CMK (cell line): ENCODE data around the gene KCNC1.

Source experiments
- DNase-seq: peaks from one replicate; pipeline ENCODE4 v3.0.0-alpha.2; 2010; ENCODE audit warnings: low read depth

KCNC1 gene

DNA sequence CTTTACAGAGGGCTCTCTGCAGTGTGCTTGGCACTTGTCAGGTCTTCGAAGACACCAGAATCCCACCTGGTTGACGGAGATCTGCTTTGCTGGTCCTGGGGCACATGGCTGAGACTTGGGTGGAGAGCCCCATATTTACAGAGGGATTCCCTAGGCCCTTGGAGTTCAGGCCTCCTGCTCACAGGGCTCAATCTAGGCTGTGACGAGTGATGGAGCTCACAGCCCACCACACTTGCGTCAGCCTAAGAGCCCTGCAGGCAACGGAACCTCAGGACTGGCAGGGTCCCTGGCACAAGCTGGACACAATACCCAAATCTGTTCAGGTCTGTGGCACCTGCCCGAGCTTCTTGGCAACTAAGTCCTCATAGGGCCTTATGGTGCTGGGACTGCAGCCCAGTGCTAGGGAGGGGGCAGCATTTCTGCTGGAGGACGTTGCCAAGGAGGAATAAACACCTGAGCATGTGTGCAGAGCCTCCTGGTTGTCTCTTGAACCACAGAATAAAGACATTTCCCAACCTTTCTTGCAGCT lies 59.1 kb downstream of the KCNC1 start:
- no peak for DNase-seq

DNA sequence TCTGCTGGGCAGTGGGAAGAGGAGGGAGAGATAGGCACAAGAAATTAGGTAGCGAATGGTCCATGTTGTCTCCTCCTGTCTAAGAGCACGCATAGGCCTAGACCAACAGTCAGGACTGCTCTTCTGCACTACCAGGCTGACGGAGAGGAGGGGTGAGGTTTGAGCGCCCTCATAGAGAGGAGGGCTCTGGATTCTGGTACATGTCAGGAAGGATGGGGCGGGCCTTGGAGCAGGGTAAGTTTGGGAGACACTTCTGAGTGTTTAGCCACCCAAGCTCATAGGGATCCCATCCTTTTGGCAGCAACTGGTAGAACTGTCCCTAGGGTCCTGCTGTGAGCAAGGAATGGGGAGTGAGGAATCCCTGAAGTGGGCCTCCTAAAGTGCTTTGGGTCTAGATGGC lies 60.4 kb downstream of the KCNC1 start:
- no peak for DNase-seq

DNA sequence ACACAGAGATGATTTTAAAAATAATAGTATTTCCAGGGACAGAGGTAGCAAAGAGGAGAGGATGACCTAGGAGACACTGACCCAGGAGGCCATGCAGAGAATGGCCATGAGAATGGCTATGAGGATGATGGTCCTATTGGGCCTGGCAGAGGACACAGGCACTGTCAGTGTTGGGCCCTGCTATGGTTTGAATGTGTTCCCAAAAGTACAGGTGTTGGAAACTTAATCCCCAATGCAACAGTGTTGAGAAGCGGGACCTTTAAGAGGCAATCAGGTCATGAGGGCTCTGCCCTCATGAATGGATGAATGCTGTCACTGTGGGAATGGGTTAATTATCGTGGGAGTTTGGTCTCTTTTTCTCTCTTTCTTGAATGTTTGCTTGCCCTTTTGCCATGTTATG lies 61.6 kb downstream of the KCNC1 start:
- no peak for DNase-seq

DNA sequence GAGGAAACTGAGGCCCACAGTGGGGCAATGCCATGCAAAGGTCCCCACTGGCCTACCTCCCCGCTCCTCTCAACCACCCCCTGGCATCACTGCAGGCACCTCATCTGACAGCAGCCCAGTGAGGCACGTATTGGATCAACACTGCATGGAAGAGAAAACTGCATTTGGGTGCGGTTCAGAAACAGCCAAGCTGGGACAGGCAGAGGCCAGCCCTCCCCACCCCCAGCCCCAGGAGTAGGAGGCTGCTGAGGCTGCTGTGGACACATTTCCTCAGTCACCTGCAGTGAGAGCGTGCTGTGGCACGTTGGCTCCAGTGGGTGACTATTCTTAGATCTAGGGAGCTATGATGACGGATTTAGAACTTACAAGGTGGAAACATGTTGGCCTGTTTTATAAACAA lies 63.7 kb downstream of the KCNC1 start:
- DNase-seq: no peak

DNA sequence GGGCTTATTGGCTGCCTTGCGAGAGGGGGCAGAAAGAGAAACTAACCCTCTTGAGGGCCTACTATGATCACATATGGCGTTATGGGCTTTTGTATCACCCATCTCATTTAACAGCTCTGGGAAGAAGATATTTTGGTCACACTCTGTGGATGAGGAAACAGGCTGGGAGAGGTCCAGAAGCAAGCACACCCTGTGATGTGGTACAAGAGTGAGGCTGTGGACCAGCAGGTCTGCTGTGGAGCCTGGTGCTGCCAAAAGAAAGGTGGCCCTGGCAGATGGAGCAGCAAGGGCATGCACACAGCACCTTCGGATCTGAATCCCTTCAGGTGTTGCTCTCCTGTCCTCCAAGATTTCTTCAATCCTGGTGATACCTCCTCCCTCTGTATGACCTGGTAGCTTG lies 64.1 kb downstream of the KCNC1 start:
- DNase-seq: no peak

DNA sequence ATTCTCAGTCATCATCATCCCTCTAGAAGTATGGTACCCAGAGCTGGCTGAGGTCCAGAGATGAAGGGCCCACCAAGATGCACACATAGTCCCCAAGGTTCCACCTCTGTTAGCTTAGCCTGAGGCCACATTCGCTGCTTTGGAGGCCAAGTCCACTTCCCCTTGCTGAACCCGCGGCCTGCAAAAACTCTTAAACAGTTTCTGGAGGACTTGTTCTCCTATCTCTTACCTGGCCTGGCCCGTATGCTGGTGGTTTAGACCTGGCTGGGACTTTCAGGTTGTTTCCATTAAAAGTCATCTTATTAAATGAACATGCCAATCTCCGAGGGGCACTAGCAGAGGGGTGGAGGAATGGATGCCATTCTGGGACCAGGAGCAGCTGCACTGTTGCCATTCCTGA lies 64.6 kb downstream of the KCNC1 start:
- no peak for DNase-seq

DNA sequence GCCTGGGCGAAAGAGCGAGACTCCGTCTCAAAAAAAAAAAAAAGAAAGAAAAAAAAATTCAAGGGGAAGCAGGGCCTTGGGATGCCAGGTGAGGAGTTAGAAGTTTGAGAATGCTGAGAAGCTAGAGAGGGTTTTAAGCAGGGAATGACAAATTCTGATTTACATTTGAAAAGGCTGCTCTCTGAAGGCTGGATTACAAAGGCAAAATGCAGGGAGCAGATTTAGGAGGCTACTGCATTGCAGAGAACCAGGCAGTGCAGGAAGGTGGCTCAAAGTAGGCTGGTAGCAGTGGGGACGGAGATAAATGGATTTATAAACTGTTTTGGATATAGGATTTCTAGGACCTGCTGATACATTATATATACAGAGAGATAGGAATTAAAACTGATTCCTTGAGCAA lies 66.6 kb downstream of the KCNC1 start:
- no peak for DNase-seq

DNA sequence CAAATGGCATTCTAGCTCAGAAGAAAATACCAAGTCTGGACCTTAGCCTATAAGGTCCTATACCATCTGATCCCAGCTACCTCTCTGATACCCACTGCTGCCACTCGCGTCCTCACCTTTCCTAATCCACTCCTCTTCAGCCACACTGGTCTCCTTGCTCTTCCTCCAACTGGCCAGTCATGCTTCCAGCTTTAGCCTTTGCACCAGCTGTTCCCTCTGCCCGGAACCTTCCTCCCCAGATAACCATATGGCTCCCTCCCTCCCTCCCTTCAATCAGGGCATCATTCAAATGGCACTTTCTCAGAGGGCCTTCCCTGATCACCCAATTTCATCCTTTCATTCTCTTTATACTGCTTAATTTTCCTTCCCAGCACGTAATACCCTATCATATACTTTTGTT lies 67.9 kb downstream of the KCNC1 start:
- DNase-seq: no peak

DNA sequence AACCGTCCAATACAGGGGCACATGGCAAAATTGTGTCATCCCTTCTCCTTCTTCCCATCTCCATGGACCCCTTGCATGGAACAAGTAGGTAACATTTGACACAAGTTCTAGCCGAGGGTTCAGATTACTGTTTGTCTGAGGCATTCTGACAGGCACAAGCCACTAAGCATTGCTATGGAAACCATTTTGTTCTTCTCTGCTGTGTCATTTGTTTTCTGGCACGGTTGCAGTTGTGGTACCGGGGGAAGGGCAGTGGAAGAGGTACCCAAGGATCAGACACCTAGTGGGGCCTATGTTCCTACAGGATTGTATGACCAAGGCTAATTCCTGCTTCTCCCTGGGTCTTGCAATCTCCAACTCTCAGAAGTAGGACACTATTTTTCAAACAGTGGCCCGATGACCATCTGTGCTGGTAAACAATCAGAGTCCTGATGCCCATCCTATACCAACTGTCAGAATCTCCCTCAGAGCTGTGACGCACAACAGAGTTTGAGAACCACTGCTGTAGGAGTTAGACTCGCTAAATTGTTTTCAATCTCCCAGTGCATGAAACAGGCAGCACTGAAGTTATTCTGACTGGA lies 69.3 kb downstream of the KCNC1 start:
- DNase-seq: no peak

DNA sequence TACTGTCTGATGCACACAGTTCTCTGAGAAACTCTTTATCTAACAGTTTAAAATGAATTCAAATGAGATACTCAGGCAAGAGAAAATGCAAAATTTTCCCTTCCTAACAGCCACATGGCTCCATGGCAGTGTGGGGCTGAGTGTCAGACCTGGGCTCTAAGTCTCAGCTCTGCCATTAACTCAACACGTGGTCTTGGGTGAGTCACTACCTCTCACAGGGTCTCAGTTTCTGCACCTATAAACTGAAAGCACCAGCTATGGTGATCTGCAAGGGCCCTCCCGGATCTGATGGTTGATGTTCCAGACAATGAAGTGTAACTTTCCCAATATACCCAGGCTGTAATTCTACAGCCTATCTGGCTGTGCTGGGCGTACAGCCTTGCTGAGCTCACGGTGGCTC lies 70.5 kb downstream of the KCNC1 start:
- no peak for DNase-seq

DNA sequence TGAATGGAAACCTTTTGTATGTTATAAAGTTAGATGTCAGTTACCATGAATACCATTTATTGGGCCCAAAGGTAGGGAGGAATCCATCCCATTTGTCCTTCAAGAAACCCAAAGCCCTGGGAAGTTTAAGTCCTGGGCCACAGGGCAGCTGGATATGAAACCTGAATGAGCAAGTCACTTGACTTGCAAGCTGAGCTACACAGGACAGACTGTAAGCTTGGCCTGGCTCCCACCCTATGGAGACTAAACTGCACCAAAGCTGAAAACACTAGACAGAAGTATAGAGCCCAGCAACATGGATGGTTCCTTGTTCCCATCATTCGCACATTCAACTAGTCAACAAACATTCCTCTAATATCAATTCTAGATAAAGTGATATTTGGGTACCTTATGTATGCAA lies 71.3 kb downstream of the KCNC1 start:
- no peak for DNase-seq

DNA sequence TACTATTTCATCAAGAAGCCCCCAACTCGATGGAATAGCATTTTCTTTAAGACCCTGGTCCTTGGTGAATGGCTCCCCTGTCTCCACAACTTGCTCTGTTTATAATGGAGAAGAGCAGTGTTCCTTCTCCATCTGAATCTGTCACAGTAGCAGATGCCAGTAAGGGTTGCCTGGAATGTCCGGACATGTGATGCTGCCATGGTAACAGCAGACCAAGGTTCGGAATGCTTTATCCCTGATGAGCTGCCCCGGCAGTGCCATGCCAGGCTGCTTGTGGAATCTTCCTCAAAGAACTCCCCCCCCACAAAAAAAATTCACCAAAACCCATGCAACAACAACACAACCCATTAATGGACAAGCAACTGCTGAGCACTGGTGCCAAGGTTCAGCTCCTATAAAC lies 72.5 kb downstream of the KCNC1 start:
- no peak for DNase-seq

DNA sequence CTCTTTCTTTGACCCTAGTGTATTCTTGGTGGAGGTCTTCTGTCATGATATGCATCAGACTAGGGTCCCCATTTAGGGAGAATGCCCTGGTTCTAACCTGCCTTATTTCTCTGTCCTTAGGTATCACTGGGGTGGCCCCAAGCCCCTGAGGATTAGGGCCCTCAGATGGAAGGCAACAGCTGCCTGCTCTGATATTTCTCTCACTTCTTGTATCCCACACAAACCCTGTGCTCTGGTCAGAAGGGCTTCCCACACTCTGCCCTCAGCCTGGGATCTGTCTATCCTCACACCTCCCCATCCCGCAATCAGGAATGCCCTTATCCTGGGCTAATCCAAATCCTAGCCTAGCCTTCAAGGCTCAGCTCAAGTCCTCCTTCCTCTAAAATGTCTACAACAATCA lies 75.5 kb downstream of the KCNC1 start:
- no peak for DNase-seq

DNA sequence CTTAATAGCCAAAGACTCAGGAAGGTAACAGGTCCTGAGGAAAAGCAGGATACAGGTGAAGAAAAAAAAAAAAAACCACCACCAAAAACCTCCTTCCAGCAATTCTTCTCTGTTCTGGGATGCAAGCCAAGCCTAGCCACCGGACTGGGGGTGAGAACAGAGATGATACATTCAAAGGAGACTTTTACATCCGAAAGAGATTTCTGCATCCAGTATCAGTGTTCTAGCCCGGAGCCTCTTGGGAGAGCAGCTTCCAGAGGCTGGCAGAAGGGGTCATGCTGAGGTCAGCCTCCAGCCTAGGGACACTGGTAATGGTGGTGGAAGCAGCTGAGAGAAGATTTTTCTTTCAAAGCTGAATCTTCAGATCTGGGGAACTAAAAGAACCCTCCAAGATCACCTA lies 76.2 kb downstream of the KCNC1 start:
- no peak for DNase-seq

DNA sequence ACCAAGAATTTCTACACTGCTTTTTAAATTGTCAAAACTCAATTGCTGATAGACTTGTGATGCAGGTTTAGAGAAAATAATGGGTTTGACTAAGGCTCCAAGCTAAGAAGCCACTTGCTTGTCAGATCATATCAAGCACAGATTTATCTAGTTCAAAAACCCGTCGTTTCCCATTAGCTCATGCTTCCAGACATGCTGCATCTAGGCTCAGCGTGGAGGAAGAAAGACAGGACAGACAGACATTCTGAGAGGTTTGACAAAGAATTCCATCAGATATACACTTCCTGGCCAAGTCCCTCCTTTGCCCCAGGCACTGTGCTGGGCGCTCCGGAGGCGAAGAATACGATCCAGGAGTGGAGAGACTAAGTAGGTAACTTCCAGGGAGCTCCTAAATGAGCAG lies 76.8 kb downstream of the KCNC1 start:
- no peak for DNase-seq

DNA sequence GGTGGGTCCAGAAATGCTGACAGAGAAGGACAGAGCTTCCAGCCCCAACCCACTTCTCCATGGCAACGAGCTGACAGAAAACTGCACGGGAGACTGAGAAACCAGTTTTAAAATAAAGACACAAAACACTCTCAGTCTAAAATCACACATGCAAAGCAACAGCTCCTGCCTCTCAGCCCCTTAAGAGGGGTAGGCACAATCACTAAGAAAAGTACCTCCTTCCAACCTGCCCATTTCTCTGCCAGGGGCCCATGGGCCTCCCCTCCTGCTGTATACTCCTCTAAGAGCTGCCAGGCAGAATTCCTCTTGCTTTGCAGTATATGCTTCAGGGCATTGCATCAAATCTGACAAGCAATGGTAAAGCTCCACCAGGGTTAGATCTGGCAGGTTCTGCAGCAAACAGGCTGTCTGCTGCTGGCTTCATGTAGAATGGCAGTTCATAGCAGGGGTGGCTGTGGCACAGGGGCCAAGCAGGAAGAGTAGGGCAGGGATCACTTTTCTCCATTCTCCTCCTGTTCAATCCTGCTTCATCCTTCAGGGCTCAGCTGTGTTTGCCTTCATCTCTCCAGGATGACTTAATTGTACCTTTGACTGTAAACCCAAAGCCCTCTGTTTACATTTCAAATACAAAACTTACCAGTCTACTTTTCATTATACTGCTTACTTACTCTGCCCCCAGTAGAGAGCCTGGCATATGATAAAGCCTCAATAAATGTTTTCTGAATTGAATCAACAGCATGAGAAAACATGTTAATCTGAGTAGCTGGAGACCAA lies 77.7 kb downstream of the KCNC1 start:
- DNase-seq: no peak

DNA sequence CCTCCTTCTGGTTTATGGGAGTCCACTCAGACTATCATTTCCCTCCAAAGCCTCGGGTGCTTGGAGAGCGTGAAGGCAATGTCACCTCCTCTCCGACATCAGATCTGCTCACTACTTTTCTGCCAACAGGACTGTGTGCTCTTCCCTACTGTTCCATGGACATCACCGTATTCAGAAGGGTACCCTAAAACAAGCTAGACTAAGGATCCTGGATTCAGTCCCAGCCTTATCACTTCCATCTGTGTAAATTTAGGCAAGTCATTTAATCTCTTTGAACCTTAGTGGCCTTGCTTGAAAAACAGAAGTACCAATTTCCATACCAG lies 78.2 kb downstream of the KCNC1 start:
- no peak for DNase-seq

DNA sequence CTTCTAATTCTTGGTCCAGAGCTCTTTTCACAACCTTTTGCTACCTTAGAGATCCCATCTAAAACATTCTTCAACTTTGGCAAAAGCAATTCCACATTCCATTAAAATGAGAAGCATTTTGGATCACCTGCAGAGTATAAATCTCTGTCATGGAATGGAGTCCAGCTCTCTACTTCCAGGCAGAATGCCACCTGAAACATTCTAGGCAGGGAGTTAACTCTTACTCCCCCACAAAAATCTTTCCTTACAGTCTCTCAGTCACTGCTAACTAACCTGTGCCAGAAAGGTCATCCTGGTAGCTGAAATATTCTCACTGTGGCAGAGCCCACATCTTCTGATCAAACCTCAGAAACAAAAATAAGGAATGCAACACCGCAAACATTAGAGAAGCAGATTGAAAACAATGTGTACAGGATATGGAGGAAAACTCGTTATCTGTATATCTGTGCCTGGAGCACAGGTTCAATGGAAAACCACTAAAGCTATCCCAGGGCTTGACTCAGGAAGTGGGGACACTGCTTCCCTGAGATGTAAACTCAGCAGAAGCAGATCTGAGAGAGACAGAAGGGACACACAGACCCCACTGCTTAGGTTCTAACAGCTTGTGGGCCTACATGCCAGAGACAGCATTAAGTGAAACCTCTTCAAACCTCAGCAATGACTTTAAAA lies 78.9 kb downstream of the KCNC1 start:
- DNase-seq: no peak

DNA sequence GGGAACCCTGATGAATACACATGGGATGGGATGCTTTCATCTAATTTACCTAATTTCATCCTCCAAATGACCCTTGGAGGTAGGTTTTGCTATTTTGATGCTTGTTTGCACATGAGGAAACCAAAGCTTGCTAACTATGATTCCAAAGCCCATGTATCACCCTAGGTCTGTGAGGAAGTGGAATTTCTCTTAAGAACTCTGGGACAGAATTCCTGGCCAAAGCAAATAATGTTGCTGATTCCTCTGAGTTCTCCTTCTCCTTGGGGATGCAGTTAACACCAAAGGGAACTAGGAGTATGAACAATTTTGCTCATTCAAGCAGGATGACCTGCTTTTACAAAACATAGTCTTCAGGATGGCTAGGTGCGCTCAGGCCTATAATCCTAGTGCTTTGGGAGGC lies 80.0 kb downstream of the KCNC1 start:
- DNase-seq: no peak

DNA sequence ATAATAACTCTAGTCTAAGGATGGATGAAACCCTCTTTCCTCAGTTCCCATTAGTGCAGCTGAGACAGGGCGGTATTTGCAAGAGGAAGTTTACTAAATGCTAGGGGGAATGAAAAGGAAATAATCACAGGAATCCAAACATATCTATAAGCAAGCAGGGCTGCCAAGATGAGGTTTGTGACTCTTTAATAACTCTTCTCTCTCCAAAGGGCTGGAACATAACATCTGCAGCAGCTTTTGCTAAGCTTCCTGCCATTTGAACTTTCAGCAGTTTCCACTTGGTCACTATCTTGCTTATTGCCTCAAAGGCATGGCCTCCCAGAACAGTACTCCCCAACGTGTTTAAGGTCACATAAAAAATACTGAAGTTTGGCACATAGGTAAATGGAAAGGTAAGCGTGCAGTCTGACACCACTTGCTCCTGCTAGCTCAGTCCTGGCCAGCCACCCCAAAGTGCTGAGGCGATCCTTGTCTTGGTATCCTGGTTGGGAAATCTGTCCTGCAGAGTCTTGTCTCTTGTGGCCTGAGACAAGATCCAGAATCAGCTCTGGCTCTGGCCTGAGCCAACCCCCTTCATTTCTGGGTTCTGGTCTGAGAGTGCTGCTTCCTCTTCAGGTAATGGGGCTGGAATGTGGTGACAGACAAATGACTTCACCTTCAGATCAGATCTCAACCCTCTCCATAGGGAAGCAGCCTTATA lies 81.8 kb downstream of the KCNC1 start:
- no peak for DNase-seq

DNA sequence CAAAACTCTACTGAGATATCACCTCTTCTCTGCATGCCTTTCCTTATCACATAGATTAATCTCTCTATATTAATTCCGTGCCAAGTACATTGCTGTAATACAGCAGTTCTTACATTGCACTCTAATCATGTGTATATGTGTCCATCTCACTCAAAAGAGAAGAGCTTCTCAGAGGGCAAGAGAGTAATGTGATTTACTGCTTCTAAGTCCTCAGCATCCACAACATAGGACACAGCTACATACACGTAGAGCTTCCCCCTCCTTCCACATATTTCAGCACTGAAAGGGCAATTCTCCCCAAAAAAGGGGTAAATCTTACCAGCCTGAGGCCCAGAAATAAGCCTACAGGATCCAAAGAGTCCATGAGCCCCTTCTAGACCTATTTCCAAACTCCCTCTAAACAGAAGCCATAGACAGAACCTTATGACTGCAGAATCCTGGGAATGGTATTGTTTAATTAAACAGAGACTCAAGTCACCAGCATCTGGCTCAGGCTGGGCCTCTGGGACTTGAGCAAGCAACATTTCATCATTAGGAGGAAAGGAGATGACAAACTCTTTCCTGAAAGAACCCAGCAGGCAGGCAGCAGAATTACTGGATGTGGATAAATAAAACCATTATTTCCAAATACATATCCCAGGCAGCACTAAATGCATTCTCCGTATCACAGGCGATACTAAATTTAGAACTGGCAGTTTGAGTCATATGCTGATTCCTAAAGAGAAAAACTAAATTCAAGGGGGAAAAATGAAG lies 87.2 kb downstream of the KCNC1 start:
- DNase-seq: no peak

DNA sequence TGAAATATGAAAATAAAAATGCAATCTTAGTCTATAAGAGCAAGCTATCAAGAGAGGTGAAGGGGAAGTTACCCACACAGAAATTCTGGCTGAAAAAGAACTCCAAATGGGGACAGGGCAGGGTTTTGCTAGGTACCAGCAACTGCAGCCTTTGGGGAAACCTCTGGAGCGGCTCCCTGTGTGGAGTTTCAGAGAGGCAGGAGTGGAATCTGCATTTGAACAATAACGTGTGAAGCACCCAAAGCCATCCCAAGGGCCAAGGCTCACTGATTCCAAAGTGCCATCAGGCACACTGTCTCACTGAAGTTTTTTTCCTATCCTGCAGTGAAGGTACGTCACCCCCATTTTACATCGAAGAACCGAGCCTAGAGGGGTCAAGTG lies 87.8 kb downstream of the KCNC1 start:
- no peak for DNase-seq
